WTC11 (cell line): ENCODE results near the gene FAT2. TPM values are rescaled to one million over a fixed set of nuclear protein-coding genes. Genes with fewer than 3 reads are reported as not detected.

Experiments
- ATAC-seq: fragments of 200-7000 bp; cut with Tn5 transposase; 2 replicates; pipeline ENCODE4 v1.10.0; 2021; ENCODE audit warnings: mild to moderate bottlenecking, moderate library complexity
- CTCF ChIA-PET: fragments of 300-600 bp; sonication (Branson Sonifier 250); formaldehyde crosslinking; loops from one replicate; lab custom pipeline; 2021; ENCODE audit warnings: antibody characterized with exemption; lab: Charles Lee
- POLR2A ChIA-PET: fragments of 350-600 bp; sonication (Branson Sonifier 250); formaldehyde crosslinking; loops from one replicate; lab custom pipeline; 2021; ENCODE audit warnings: antibody characterized with exemption; lab: Charles Lee
- DNase-seq: peaks from one replicate; pipeline ENCODE4 v3.0.0; 2021; ENCODE audit warnings: low spot score
- H3K27ac Mint-ChIP-seq: 2 replicates; pipeline ENCODE4 v1.8.0; 2021; ENCODE audit warnings: mixed read lengths
- H3K27me3 Mint-ChIP-seq: 2 replicates; pipeline ENCODE4 v1.8.0; 2021; ENCODE audit warnings: low read depth, mild to moderate bottlenecking, moderate library complexity, mixed read lengths
- H3K36me3 Mint-ChIP-seq: 2 replicates; pipeline ENCODE4 v1.8.0; 2021; ENCODE audit warnings: mixed read lengths
- H3K4me1 Mint-ChIP-seq: 2 replicates; pipeline ENCODE4 v1.8.0; 2022; ENCODE audit warnings: mixed read lengths
- H3K4me3 Mint-ChIP-seq: 2 replicates; pipeline ENCODE4 v1.8.0; 2021; ENCODE audit warnings: mild to moderate bottlenecking, moderate library complexity, mixed read lengths
- H3K9me3 Mint-ChIP-seq: 2 replicates; pipeline ENCODE4 v1.8.0; 2021; ENCODE audit warnings: mixed read lengths
- CREM ChIP-seq: sonication (generic); formaldehyde crosslinking; IDR thresholded peaks from 2 replicates; pipeline ENCODE4 v1.8.1; 2022; ENCODE audit warnings: mild to moderate bottlenecking, missing genetic modification reagents, moderate library complexity
- EMX1 ChIP-seq: fragments of 250-450 bp; sonication (Bioruptor Pico); IDR thresholded peaks from 2 replicates; pipeline ENCODE4 v1.8.0; 2021; ENCODE audit warnings: mild to moderate bottlenecking
- GABPB1 ChIP-seq: sonication (generic); formaldehyde crosslinking; IDR thresholded peaks from 2 replicates; pipeline ENCODE4 v1.8.1; 2023; ENCODE audit warnings: mild to moderate bottlenecking, missing genetic modification reagents
- HMGA2 ChIP-seq: fragments of 250-450 bp; sonication (Bioruptor Pico); IDR thresholded peaks from 2 replicates; pipeline ENCODE4 v1.4.0; 2021; ENCODE audit warnings: mild to moderate bottlenecking, moderate library complexity
- JAZF1 ChIP-seq: fragments of 250-450 bp; sonication (Bioruptor Pico); IDR thresholded peaks from 2 replicates; pipeline ENCODE4 v1.9.0; 2021; ENCODE audit warnings: moderate library complexity, mild to moderate bottlenecking, inconsistent platforms
- MXD4 ChIP-seq: fragments of 250-450 bp; sonication (Bioruptor Pico); IDR thresholded peaks from 2 replicates; pipeline ENCODE4 v1.8.0; 2021; ENCODE audit warnings: mild to moderate bottlenecking, moderate library complexity, borderline replicate concordance
- NR2C2 ChIP-seq: sonication (generic); formaldehyde crosslinking; IDR thresholded peaks from 2 replicates; pipeline ENCODE4 v1.8.0; 2022; ENCODE audit warnings: mild to moderate bottlenecking, missing genetic modification reagents
- OVOL2 ChIP-seq: fragments of 250-450 bp; sonication (Bioruptor Pico); IDR thresholded peaks from 2 replicates; pipeline ENCODE4 v1.9.0; 2021; ENCODE audit warnings: mild to moderate bottlenecking, borderline replicate concordance
- SMAD3 ChIP-seq: sonication (generic); formaldehyde crosslinking; IDR thresholded peaks from 2 replicates; pipeline ENCODE4 v1.8.0; 2022; ENCODE audit warnings: missing genetic modification reagents, mild to moderate bottlenecking, borderline replicate concordance
- TEAD1 ChIP-seq: sonication (generic); formaldehyde crosslinking; IDR thresholded peaks from 2 replicates; pipeline ENCODE4 v1.8.0; 2022; ENCODE audit warnings: mild to moderate bottlenecking, missing genetic modification reagents
- ZBTB21 ChIP-seq: sonication (generic); formaldehyde crosslinking; IDR thresholded peaks from 2 replicates; pipeline ENCODE4 v1.8.1; 2023; ENCODE audit warnings: mild to moderate bottlenecking, missing genetic modification reagents, borderline replicate concordance
- ZNF121 ChIP-seq: sonication (generic); formaldehyde crosslinking; IDR thresholded peaks from 2 replicates; pipeline ENCODE4 v1.8.0; 2023; ENCODE audit warnings: missing genetic modification reagents
- ZNF219 ChIP-seq: sonication (generic); formaldehyde crosslinking; IDR thresholded peaks from 2 replicates; pipeline ENCODE4 v1.8.0; 2023; ENCODE audit warnings: missing genetic modification reagents, mild to moderate bottlenecking, borderline replicate concordance
- ZNF263 ChIP-seq: sonication (generic); formaldehyde crosslinking; IDR thresholded peaks from 2 replicates; pipeline ENCODE4 v1.8.1; 2022; ENCODE audit warnings: low read depth, mild to moderate bottlenecking, moderate library complexity, missing genetic modification reagents
- ZNF317 ChIP-seq: sonication (generic); formaldehyde crosslinking; IDR thresholded peaks from 2 replicates; pipeline ENCODE4 v1.8.1; 2023; ENCODE audit warnings: low read depth, mild to moderate bottlenecking, moderate library complexity, missing genetic modification reagents, borderline replicate concordance
- ZNF416 ChIP-seq: fragments of 250-450 bp; sonication (Bioruptor Pico); IDR thresholded peaks from 2 replicates; pipeline ENCODE4 v1.9.0; 2021; ENCODE audit warnings: mild to moderate bottlenecking, inconsistent platforms
- ZNF671 ChIP-seq: fragments of 250-450 bp; sonication (Bioruptor Pico); IDR thresholded peaks from 2 replicates; pipeline ENCODE4 v1.8.0; 2021; ENCODE audit warnings: mild to moderate bottlenecking
- total RNA-seq: library from RNA; stranded (reverse); gene quantifications from 3 replicates; pipeline ENCODE4 v1.2.3, GENCODE V29; 2021
- TF ChIP-seq, protein P1 (sequence below): sonication (generic); formaldehyde crosslinking; IDR thresholded peaks from 2 replicates; pipeline ENCODE4 v1.8.1; 2023; ENCODE audit warnings: mild to moderate bottlenecking, missing genetic modification reagents, borderline replicate concordance
- TF ChIP-seq, protein P2 (sequence below): sonication (generic); formaldehyde crosslinking; IDR thresholded peaks from 2 replicates; pipeline ENCODE4 v1.8.0; 2022; ENCODE audit warnings: mild to moderate bottlenecking, missing genetic modification reagents
- TF ChIP-seq, protein P3 (sequence below): sonication (generic); formaldehyde crosslinking; IDR thresholded peaks from 2 replicates; pipeline ENCODE4 v1.8.0; 2022; ENCODE audit warnings: missing genetic modification reagents
- TF ChIP-seq, protein P4 (sequence below): fragments of 250-450 bp; sonication (Bioruptor Pico); IDR thresholded peaks from 2 replicates; pipeline ENCODE4 v1.9.0; 2021; ENCODE audit warnings: mild to moderate bottlenecking
- TF ChIP-seq, protein P5 (sequence below): sonication (generic); formaldehyde crosslinking; IDR thresholded peaks from 2 replicates; pipeline ENCODE4 v1.8.1; 2022; ENCODE audit warnings: low read depth, mild to moderate bottlenecking, moderate library complexity, missing genetic modification reagents, borderline replicate concordance
- TF ChIP-seq, protein P6 (sequence below): sonication (generic); formaldehyde crosslinking; IDR thresholded peaks from 2 replicates; pipeline ENCODE4 v1.8.1; 2022; ENCODE audit warnings: low read depth, missing genetic modification reagents, borderline replicate concordance

The FAT2 gene
- total RNA-seq, 1 experiment from 2014 or later = 0.26 TPM

DNA sequence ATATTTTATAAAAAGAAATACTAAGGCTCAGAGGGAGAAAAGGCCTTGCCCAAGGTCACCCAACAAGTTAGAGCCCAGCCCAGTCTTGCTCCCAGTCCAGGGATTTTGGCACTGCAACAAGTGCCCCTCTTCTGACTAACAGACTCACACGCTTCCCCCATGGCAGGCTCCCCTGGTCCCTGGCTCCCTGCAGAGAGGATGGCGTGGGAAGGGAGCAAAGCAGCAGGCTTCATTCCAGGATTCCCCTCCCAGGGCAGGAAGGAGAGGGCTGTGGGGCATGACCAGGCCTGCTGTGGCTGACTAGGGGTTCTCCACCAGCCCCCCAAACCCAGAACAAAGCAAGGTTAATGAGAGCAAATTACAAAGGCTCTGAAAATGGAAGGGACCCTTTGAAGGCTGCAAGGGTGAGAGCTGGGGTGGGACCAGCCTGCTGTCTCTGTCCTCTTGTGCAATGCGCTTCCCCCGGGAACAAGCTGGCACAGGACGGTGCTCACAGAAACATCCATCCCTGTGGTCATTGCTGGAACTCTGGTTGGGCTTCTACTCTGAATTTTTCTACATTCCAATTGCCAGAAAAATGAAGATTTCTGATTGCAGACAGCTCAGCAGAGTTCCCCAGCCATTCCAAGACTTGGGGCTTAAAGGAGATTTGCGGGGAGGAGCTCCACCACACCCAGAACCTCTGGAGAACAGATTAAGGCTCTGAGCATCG, 37.1 kb upstream of the FAT2 start (continued):
- TF ChIP-seq ZNF219 (CRISPR knock-in tag) = no peak
- no peak for TF ChIP-seq GABPB1
- TF ChIP-seq OVOL2 (CRISPR knock-in tag) = no peak
- no peak for TF ChIP-seq ZNF263
- no peak for TF ChIP-seq ZNF121 (CRISPR knock-in tag)
- TF ChIP-seq ZNF671 = no peak

DNA sequence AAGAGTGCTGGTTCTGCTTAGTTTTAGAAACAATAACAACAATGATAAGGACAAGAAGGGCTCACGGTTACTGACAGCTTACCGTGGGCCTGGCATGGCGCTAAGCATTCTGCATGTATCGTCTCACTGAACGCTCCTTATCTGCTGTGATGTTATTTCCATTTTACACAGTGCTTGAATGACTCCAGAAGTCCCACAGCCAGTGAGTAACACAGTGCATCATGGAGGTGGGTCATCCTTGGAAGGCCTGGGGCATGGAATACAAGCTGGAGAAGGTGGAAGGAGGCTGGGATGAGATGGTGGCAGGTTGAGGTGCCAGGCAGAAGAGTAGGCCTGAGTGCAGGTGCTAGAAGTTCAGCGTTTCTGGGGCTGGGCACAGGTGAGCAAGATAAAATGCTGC, 36.5 kb upstream of the FAT2 start:
- DNase-seq (no peak), ATAC-seq (no peak)
- Mint-ChIP-seq H3K9me3 (no peaks in the 10 kb centered on the region), H3K4me3 (no peak overlapping the region), H3K27me3 (no peaks in the 10 kb centered on the region), H3K36me3 (no peaks in the 10 kb centered on the region), H3K27ac (no peak overlapping the region), H3K4me1 (no peaks in the 10 kb centered on the region)
- POLR2A ChIA-PET = no interaction called here
- TF ChIP-seq, protein P1, sequence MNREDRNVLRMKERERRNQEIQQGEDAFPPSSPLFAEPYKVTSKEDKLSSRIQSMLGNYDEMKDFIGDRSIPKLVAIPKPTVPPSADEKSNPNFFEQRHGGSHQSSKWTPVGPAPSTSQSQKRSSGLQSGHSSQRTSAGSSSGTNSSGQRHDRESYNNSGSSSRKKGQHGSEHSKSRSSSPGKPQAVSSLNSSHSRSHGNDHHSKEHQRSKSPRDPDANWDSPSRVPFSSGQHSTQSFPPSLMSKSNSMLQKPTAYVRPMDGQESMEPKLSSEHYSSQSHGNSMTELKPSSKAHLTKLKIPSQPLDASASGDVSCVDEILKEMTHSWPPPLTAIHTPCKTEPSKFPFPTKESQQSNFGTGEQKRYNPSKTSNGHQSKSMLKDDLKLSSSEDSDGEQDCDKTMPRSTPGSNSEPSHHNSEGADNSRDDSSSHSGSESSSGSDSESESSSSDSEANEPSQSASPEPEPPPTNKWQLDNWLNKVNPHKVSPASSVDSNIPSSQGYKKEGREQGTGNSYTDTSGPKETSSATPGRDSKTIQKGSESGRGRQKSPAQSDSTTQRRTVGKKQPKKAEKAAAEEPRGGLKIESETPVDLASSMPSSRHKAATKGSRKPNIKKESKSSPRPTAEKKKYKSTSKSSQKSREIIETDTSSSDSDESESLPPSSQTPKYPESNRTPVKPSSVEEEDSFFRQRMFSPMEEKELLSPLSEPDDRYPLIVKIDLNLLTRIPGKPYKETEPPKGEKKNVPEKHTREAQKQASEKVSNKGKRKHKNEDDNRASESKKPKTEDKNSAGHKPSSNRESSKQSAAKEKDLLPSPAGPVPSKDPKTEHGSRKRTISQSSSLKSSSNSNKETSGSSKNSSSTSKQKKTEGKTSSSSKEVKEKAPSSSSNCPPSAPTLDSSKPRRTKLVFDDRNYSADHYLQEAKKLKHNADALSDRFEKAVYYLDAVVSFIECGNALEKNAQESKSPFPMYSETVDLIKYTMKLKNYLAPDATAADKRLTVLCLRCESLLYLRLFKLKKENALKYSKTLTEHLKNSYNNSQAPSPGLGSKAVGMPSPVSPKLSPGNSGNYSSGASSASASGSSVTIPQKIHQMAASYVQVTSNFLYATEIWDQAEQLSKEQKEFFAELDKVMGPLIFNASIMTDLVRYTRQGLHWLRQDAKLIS = no peak
- TF ChIP-seq ZNF263 = no peak
- no peak for TF ChIP-seq JAZF1 (CRISPR knock-in tag)
- TF ChIP-seq ZNF317 (CRISPR knock-in tag) = no peak
- TF ChIP-seq, protein P2, sequence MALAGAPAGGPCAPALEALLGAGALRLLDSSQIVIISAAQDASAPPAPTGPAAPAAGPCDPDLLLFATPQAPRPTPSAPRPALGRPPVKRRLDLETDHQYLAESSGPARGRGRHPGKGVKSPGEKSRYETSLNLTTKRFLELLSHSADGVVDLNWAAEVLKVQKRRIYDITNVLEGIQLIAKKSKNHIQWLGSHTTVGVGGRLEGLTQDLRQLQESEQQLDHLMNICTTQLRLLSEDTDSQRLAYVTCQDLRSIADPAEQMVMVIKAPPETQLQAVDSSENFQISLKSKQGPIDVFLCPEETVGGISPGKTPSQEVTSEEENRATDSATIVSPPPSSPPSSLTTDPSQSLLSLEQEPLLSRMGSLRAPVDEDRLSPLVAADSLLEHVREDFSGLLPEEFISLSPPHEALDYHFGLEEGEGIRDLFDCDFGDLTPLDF (CRISPR knock-in tag) = no peak
- TF ChIP-seq, protein P3, sequence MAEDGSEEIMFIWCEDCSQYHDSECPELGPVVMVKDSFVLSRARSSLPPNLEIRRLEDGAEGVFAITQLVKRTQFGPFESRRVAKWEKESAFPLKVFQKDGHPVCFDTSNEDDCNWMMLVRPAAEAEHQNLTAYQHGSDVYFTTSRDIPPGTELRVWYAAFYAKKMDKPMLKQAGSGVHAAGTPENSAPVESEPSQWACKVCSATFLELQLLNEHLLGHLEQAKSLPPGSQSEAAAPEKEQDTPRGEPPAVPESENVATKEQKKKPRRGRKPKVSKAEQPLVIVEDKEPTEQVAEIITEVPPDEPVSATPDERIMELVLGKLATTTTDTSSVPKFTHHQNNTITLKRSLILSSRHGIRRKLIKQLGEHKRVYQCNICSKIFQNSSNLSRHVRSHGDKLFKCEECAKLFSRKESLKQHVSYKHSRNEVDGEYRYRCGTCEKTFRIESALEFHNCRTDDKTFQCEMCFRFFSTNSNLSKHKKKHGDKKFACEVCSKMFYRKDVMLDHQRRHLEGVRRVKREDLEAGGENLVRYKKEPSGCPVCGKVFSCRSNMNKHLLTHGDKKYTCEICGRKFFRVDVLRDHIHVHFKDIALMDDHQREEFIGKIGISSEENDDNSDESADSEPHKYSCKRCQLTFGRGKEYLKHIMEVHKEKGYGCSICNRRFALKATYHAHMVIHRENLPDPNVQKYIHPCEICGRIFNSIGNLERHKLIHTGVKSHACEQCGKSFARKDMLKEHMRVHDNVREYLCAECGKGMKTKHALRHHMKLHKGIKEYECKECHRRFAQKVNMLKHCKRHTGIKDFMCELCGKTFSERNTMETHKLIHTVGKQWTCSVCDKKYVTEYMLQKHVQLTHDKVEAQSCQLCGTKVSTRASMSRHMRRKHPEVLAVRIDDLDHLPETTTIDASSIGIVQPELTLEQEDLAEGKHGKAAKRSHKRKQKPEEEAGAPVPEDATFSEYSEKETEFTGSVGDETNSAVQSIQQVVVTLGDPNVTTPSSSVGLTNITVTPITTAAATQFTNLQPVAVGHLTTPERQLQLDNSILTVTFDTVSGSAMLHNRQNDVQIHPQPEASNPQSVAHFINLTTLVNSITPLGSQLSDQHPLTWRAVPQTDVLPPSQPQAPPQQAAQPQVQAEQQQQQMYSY = no peak
- no peak for TF ChIP-seq HMGA2 (CRISPR knock-in tag)
- TF ChIP-seq, protein P4, sequence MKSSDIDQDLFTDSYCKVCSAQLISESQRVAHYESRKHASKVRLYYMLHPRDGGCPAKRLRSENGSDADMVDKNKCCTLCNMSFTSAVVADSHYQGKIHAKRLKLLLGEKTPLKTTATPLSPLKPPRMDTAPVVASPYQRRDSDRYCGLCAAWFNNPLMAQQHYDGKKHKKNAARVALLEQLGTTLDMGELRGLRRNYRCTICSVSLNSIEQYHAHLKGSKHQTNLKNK (CRISPR knock-in tag) = no peak
- no peak for TF ChIP-seq SMAD3 (CRISPR knock-in tag)
- TF ChIP-seq EMX1 (CRISPR knock-in tag) = no peak
- no peak for TF ChIP-seq OVOL2 (CRISPR knock-in tag)
- TF ChIP-seq, protein P5, sequence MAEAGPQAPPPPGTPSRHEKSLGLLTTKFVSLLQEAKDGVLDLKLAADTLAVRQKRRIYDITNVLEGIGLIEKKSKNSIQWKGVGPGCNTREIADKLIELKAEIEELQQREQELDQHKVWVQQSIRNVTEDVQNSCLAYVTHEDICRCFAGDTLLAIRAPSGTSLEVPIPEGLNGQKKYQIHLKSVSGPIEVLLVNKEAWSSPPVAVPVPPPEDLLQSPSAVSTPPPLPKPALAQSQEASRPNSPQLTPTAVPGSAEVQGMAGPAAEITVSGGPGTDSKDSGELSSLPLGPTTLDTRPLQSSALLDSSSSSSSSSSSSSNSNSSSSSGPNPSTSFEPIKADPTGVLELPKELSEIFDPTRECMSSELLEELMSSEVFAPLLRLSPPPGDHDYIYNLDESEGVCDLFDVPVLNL (CRISPR knock-in tag) = no peak
- no peak for TF ChIP-seq ZBTB21 (CRISPR knock-in tag)
- TF ChIP-seq NR2C2 (CRISPR knock-in tag) = no peak
- TF ChIP-seq CREM (CRISPR knock-in tag) = no peak
- no peak for TF ChIP-seq ZNF416 (CRISPR knock-in tag)
- TF ChIP-seq, protein P6, sequence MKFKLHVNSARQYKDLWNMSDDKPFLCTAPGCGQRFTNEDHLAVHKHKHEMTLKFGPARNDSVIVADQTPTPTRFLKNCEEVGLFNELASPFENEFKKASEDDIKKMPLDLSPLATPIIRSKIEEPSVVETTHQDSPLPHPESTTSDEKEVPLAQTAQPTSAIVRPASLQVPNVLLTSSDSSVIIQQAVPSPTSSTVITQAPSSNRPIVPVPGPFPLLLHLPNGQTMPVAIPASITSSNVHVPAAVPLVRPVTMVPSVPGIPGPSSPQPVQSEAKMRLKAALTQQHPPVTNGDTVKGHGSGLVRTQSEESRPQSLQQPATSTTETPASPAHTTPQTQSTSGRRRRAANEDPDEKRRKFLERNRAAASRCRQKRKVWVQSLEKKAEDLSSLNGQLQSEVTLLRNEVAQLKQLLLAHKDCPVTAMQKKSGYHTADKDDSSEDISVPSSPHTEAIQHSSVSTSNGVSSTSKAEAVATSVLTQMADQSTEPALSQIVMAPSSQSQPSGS (CRISPR knock-in tag) = no peak
- no peak for TF ChIP-seq MXD4
- TF ChIP-seq TEAD1 = no peak
- CTCF ChIA-PET = no interaction called here
